Nephron (organoid): ENCODE data around the gene PRRG3.

Experiments used
- H3K27ac Mint-ChIP-seq, 3 experiments: 2 replicates each; pipeline ENCODE4 v1.8.0; 2020; ENCODE audit warnings: mixed read lengths in 3 of 3, mild to moderate bottlenecking in 2 of 3, moderate library complexity in 1 of 3
- H3K27me3 Mint-ChIP-seq: 2 replicates; pipeline ENCODE4 v1.8.0; 2021; ENCODE audit warnings: low read depth, mild to moderate bottlenecking, moderate library complexity, mixed read lengths
- H3K36me3 Mint-ChIP-seq: 2 replicates; pipeline ENCODE4 v1.8.0; 2020; ENCODE audit warnings: low read depth, mixed read lengths
- H3K4me1 Mint-ChIP-seq: 2 replicates; pipeline ENCODE4 v1.8.0; 2020; ENCODE audit warnings: mixed read lengths
- H3K4me3 Mint-ChIP-seq, 3 experiments: 2 replicates each; pipeline ENCODE4 v1.8.0; 2020; ENCODE audit warnings: mild to moderate bottlenecking in 3 of 3, mixed read lengths in 3 of 3, moderate library complexity in 2 of 3
- H3K9me3 Mint-ChIP-seq: 2 replicates; pipeline ENCODE4 v1.8.0; 2020; ENCODE audit warnings: mixed read lengths
- CTCF ChIP-seq, 3 experiments: fragments of 200-600 bp; sonication (generic); IDR thresholded peaks; one replicate each; pipeline ENCODE4 v1.5.0; 2021; ENCODE audit warnings: antibody characterized with exemption in 3 of 3; ENCODE audit not compliant: unreplicated experiment in 3 of 3

The PRRG3 gene

GRCh38 chrX:151746502-151746901 lies 51.2 kb downstream of the PRRG3 start:
- peaks cover 10% of the 10 kb centered on the region for H3K4me1 Mint-ChIP-seq
- no peaks in the 10 kb centered on the region for H3K27me3 Mint-ChIP-seq
- H3K9me3 Mint-ChIP-seq: peaks cover 8% of the 10 kb centered on the region
- no peak overlapping the region for H3K27ac Mint-ChIP-seq
- H3K36me3 Mint-ChIP-seq: no peaks in the 10 kb centered on the region
- no peak for TF ChIP-seq CTCF (IDR thresholded peaks at IDR 0.05; ENCODE audit: unreplicated experiment in 3 of 3)
- no peak overlapping the region for H3K4me3 Mint-ChIP-seq

GRCh38 chrX:151750511-151750910 lies 55.3 kb downstream of the PRRG3 start:
- H3K27ac Mint-ChIP-seq: no peak overlapping the region
- TF ChIP-seq CTCF (IDR thresholded peaks at IDR 0.05; ENCODE audit: unreplicated experiment in 3 of 3): no peak
- H3K27me3 Mint-ChIP-seq: peaks cover 11% of the 10 kb centered on the region

GRCh38 chrX:151752847-151753246 lies 57.6 kb downstream of the PRRG3 start:
- Mint-ChIP-seq H3K9me3 (peaks cover 16% of the 10 kb centered on the region), H3K4me3 (no peak overlapping the region)

More at GRCh38 chrX:151750511-151750910, 55.3 kb downstream of the PRRG3 start:
- Mint-ChIP-seq H3K4me1 (peaks cover 25% of the 10 kb centered on the region), H3K36me3 (no peaks in the 10 kb centered on the region), H3K4me3 (no peak overlapping the region), H3K9me3 (peaks cover 11% of the 10 kb centered on the region)

GRCh38 chrX:151753313-151754046 lies 58.2 kb downstream of the PRRG3 start:
- TF ChIP-seq CTCF (IDR thresholded peaks at IDR 0.05; ENCODE audit: unreplicated experiment in 3 of 3): peak; percentile 69 to 77 (median 71)
- peaks cover 25% of the 10 kb centered on the region for H3K27me3 Mint-ChIP-seq
- H3K9me3 Mint-ChIP-seq: peaks cover 21% of the 10 kb centered on the region
- no peaks in the 10 kb centered on the region for H3K36me3 Mint-ChIP-seq
- no peak overlapping the region for H3K27ac Mint-ChIP-seq
- peaks cover 25% of the 10 kb centered on the region for H3K4me1 Mint-ChIP-seq
- no peak overlapping the region for H3K4me3 Mint-ChIP-seq

More at GRCh38 chrX:151752847-151753246, 57.6 kb downstream of the PRRG3 start:
- no peak overlapping the region for H3K27ac Mint-ChIP-seq
- no peak for TF ChIP-seq CTCF (IDR thresholded peaks at IDR 0.05; ENCODE audit: unreplicated experiment in 3 of 3)
- no peaks in the 10 kb centered on the region for H3K36me3 Mint-ChIP-seq
- H3K4me1 Mint-ChIP-seq: peaks cover 25% of the 10 kb centered on the region
- peaks cover 25% of the 10 kb centered on the region for H3K27me3 Mint-ChIP-seq

GRCh38 chrX:151754047-151754429 lies 58.8 kb downstream of the PRRG3 start:
- Mint-ChIP-seq H3K4me3 (no peak overlapping the region), H3K4me1 (peaks cover 23% of the 10 kb centered on the region)

More at GRCh38 chrX:151754047-151754429, 58.8 kb downstream of the PRRG3 start:
- H3K27ac Mint-ChIP-seq: peak overlapping the region in 1 of 3 experiments; percentile 33
- no peaks in the 10 kb centered on the region for H3K36me3 Mint-ChIP-seq
- TF ChIP-seq CTCF (IDR thresholded peaks at IDR 0.05; ENCODE audit: unreplicated experiment in 3 of 3): no peak
- peaks cover 21% of the 10 kb centered on the region for H3K9me3 Mint-ChIP-seq
- peaks cover 25% of the 10 kb centered on the region for H3K27me3 Mint-ChIP-seq
